GM21423 (cell line): ENCODE measurements around the gene BGN.

Experiments
- ATAC-seq: cut with Tn5 transposase; IDR thresholded peaks from one replicate; pipeline ENCODE4 v1.9.1; 2021; ENCODE audit warnings: mild to moderate bottlenecking, moderate library complexity; ENCODE audit not compliant: unreplicated experiment

Gene BGN

GRCh38 chrX:153502131-153502530 lies 7.4 kb downstream of the BGN start:
- no peak for ATAC-seq

DNA sequence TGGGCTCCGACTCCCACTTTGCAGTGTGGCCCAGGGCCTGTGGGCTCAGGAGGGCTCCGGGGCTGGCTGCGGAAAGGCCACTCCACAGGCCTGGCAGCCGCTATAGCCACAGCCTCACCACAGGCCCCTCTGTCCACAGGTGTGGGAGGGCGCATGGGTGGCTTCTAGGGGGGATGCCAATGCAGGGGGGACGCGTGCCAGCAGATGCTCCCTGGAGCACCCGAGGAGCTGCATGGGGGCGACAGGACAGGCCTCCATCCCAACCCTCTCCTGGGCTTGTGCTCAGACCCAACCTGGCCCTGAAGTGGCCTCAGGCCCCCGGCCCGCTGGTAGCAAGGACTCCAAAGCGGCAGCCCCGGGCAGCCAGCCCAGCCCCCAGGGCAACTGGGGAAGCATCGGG lies 8.0 kb downstream of the BGN start:
- ATAC-seq, result no peak

- ATAC-seq, result no peak
These were observed 9.8 kb downstream of the BGN start for GRCh38 chrX:153504445-153505016.

DNA sequence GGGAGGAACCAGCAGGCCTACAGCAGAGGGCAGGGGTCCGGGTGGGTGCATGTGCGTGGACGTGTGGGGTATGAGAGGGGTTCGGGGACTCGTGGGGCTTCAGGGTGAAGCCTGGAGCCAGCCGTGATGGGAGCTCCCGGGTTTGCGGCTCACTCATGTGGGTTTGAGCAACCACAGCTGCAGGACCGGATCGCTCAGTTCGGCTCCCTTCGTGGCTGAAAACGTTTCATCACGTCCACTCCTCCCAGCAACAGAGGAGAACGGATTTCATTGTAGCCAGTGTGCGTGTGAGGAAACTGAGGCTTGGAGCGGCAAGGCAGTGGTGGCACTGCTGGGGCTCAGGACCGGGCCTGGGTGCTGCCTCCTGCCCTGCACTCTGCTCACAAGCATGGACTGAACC lies 10.6 kb downstream of the BGN start:
- no peak for ATAC-seq

DNA sequence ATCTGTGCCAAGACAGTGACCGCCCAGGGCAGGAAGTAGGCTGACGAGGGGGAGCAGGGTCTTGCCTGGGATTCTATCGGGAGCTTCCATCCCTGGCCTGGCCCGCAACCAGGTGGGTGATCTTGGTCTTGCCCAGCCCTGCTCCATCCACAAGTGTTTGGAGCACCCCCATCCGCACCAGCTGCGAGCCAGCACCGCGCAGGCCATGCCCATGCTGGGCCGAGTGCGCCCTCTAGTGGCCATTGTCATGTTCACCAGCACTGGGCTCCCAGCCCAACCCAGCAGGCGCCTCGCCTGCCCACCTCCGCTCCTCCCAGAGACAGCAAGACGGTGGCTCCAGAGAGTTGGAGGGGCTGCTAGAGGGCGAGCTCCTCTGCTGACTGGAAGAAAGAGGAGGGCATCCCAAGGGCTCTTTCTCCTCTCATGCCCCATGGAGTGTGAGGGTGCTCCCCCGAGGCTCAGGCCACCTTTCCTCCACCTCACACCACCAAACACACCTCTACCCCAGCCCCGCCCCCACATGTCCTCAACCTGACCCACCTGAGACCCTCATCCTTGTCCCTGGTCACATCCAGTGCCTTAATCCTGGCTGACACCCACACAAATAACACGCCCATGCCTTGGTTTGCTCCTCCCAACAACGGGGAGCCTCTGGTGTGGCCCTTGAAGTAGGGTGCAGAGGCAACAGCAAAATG lies 12.9 kb downstream of the BGN start:
- peak; percentile 89 for ATAC-seq

DNA sequence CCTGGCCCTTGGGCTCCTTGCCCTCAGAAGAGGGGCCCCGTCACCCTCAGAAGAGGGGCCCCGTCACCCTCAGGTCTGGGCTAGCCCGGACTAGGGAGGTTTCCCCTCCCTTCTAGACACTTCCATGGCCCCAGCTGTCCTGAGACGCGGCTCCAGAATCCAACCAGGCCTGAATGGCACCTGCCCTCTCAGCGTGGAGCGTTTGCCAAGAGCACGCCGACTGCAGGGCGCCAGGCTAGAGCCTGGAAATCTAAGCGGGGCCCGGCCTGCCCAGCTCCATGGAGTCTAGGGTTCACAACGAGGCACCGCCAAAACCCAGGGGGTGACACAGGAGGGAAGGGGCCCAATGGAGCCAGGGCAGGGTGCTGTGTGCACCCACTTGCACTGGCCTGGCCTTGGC lies 14.8 kb downstream of the BGN start:
- ATAC-seq, result no peak

- no peak for ATAC-seq
These were observed 15.6 kb downstream of the BGN start for GRCh38 chrX:153510383-153510782.

DNA sequence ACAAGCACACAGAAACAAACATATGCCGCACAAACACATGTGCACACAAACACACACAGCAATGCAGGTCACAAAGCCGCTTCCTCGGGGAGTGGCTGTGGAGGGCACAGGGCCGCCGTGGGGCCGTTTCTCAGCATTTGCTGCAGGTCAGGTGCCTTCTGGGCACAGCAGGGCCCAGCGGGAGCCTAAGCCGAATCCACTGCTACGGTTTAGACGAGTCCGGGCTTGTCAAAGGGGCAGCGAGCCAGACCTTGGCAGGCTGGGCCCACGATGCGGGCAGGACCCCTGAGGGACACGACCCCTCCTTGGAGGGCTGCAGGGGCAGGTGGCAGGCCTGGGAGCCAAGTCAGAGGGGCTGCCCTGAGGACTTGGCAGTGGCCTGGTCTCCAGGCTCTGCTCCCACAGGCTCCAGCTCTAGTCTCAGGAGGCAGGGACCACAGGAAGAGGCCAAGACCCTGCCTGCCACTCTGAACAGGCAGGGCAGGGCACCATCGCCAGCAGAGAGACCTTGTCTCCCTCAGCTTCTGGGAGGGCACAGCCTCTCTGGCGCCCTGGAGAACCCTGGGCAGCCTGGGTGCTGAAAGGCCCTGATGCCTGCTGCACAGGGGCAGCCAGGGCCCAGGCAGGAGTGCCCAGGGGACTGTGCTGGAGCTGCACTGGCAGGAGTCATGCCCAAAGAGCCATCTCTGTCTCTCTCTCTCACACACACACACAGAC lies 17.2 kb downstream of the BGN start:
- no peak for ATAC-seq

- ATAC-seq, result no peak
These were observed 17.7 kb downstream of the BGN start for GRCh38 chrX:153512501-153512893.

DNA sequence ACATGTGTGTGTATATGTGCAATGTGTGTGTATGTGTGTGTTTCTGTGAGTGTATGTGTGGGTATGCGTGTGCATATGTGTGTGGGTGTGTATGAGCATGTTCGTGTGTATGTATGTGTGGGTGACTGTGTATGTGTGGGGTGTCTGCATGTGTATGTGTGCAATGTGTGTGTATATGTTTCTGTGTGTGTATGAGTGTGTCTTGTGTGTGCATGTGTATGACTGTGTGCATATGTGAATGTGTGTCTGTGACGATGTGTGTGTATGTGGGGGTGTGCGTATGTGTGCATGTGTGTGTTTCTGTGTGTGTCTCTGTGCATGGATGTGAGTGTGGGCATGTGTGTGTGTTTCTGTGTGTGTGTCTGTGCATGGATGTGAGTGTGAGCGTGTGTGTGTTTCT lies 18.5 kb downstream of the BGN start:
- ATAC-seq, result no peak

DNA sequence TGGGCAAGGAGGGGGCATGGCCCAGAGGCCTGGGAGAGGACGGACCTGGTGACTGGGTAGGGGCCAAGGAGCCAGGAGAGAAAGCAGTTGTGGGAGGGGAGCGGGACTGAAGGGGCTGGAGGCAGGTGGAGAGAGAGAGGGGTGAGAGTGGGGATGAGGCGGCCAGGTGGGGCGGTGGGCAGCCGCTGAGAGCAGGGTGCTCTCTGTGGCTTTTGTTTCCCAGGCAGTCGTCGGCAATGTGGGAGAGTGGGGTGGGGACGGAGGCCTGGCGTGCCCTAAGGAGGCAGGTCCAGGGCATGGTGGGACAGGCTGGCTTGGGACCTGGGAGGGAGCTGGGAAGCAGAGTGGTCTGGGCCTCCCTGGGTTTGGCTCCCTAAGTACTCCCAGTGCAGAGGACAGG lies 19.5 kb downstream of the BGN start:
- ATAC-seq, result no peak

- no peak for ATAC-seq
These were observed 20.7 kb downstream of the BGN start for GRCh38 chrX:153515435-153515834.

DNA sequence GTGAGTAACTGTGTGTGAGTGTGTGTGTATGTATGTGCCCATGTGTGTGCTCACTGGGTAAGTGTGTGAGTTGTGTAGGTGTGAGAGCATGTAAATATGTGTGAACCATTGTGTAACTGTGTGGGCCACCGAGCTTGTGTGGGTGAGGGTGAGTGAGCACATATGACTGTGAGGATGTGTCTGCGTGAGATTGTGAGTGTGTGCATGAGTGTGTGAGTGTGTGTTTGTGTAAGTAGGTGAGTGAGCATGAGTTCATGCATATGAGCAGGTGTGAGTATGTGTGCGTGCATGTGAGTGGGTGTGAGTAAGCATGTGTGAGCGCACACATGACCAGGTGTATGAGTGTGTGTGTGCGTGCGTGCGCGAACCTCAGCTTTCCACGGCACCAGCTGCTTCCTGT lies 21.3 kb downstream of the BGN start:
- no peak for ATAC-seq

- no peak for ATAC-seq
These were observed 22.6 kb downstream of the BGN start, which contains the start of gene ATP2B3 for GRCh38 chrX:153517423-153517822. ATP2B3 (plus strand) TSS chrX:153517642; CDS start chrX:153536248, 18,606 bp downstream.

- ATAC-seq, result no peak
These were observed 23.4 kb downstream of the BGN start for GRCh38 chrX:153517946-153518834.

- ATAC-seq, result no peak
These were observed 24.9 kb downstream of the BGN start for GRCh38 chrX:153519569-153520286.

DNA sequence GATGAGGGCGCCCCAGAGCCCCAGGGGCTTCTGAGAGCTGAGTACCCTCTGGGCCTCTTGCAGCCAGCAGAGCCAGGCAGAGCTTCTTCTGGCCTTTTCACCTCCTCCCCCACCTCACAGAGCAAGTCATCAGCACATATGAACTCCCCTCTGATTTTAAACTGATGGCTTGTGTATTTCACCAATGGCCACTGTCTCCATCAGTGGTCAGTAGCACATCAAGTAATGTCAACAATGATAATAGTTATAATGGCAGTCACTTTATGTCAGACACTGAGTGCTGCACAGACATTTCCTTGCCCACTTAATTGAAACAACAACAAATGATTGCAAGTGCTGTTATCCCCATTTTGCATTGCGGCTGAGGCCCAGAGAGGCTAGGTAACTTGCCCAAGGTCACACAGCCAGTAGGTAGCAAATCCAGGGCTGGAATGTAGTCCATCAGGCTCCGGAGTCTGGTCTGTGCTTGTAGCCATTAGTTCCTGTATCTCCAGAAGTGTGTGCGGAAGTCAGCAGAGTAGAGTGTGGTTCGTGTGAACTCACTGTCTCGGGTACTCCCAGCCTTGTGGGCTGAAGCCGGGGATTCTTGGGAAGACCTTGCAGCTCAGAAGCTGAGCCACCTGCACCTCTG lies 25.6 kb downstream of the BGN start:
- ATAC-seq, result no peak

DNA sequence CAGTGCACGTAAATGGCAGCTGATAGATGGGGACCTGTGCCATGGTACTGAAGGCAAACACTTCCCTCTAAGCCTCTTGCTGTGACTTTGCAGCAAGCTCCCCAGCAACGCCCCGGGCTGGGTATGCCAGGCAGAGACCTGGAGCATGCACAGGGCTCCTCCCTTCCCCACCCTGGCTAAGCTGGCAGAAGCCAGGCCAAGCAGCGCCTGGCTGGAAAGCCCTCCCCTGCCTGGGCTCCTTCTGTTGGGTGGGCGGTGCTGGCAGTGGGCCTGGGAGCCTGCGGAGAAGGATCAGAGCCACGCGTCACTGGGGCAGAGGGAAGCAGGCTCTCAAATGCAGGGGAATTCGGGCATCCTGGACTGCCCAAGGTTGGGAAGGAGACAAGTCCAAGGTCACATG lies 26.3 kb downstream of the BGN start:
- ATAC-seq, result no peak

DNA sequence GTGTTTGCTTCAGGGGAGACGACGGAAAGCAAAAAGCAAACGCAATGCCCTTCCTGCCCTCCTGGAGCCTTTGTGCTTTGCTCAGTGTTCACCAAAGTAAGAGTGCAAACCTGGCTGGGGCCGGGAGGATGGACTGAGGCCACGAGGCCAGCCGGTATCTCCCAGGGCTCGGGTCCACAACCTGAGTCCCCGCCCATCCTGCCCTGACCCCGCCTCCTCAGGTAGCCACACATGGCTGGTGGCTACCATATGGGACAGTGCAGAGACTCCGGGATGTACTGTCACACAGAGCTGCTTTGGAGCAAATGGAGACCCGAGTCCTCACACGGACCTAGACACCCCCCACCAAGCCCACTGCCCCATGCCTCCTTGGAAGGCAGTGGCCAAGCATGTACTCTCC lies 27.5 kb downstream of the BGN start:
- no peak for ATAC-seq

DNA sequence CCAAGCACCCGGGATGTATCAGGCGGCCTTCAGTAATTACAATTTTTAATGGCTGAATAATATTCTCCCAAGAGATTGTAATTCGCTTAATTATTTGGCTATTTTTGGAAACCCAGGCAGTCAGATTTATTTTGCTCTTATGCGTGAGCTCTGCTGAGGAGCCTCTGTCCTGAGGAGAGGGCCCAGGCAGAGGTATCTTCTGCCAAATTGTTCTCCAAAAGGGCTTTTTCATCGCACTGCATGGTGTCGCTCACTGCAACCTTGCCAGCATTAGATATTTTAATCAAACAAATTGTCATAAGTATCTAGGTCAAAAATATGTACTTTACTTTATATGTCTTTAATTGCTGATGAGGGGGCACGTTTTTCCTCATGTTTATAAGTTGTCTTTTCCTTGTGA lies 28.5 kb downstream of the BGN start:
- no peak for ATAC-seq
